Liver (tissue), 9 donors: Measurements from ENCODE around the gene MPZ. TPM values are rescaled to one million over a fixed set of nuclear protein-coding genes. Genes with fewer than 3 reads are reported as not detected.

ENCODE experiments used
- DNase-seq: peaks from one replicate; pipeline ENCODE4 v3.0.0-alpha.2; 2017; ENCODE audit warnings: low spot score
- H3K27ac ChIP-seq, 2 donors: one replicate each; pipeline ENCODE4 v1.7.0; 2013; ENCODE audit warnings: inconsistent platforms in 2 of 2, low read length in 2 of 2, control low read depth in 1 of 2, low read depth in 1 of 2, mild to moderate bottlenecking in 1 of 2
- H3K27me3 ChIP-seq, 4 donors: one replicate each; pipeline versions ENCODE4 v1.6.1 to v1.7.0; 2013; ENCODE audit warnings: low read length in 3 of 4, inconsistent platforms in 1 of 4, mild to moderate bottlenecking in 1 of 4, moderate library complexity in 1 of 4; ENCODE audit not compliant: control insufficient read depth in 4 of 4, insufficient read depth in 4 of 4
- H3K36me3 ChIP-seq, 4 donors: one replicate each; pipeline versions ENCODE4 v1.6.1 to v1.7.0; 2013; ENCODE audit warnings: low read length in 3 of 4, mild to moderate bottlenecking in 3 of 4, low read depth in 1 of 4, moderate library complexity in 1 of 4; ENCODE audit not compliant: control insufficient read depth in 4 of 4, insufficient read depth in 3 of 4
- H3K4me1 ChIP-seq, 4 donors: one replicate each; pipeline versions ENCODE4 v1.6.1 to v1.7.0; 2013; ENCODE audit warnings: low read length in 3 of 4, mild to moderate bottlenecking in 3 of 4, moderate library complexity in 1 of 4; ENCODE audit not compliant: control insufficient read depth in 4 of 4, insufficient read depth in 4 of 4
- H3K4me3 ChIP-seq, 3 donors: one replicate each; pipeline versions ENCODE4 v1.6.1 to v1.7.0; 2013; ENCODE audit warnings: low read length in 3 of 3, control low read depth in 1 of 3, low read depth in 1 of 3, mild to moderate bottlenecking in 1 of 3
- H3K9ac ChIP-seq, 2 donors: one replicate each; pipeline ENCODE4 v1.7.0; 2013; ENCODE audit warnings: low read length in 2 of 2, mild to moderate bottlenecking in 2 of 2, moderate library complexity in 2 of 2, control low read depth in 1 of 2, low read depth in 1 of 2
- H3K9me3 ChIP-seq, 4 donors: one replicate each; pipeline versions ENCODE4 v1.6.1 to v1.7.0; 2013; ENCODE audit warnings: low read length in 3 of 4; ENCODE audit not compliant: control insufficient read depth in 4 of 4
- EGR1 ChIP-seq, 2 donors: IDR thresholded peaks; 2 replicates each; pipeline ENCODE4 v1.6.1; 2016 to 2018; ENCODE audit warnings: antibody characterized with exemption in 2 of 2, low read depth in 2 of 2
- FOXA1 ChIP-seq: IDR thresholded peaks from 2 replicates; pipeline ENCODE4 v1.6.1; 2016; ENCODE audit warnings: antibody characterized with exemption
- FOXA2 ChIP-seq: IDR thresholded peaks from 2 replicates; pipeline ENCODE4 v1.6.1; 2016; ENCODE audit warnings: antibody characterized with exemption
- GABPA ChIP-seq, 2 donors: IDR thresholded peaks in 1 of 2; conservative IDR thresholded peaks in 1 of 2; 2 replicates each; pipeline ENCODE4 v1.6.1; 2016; ENCODE audit warnings: antibody characterized with exemption in 2 of 2, mild to moderate bottlenecking in 1 of 2, moderate library complexity in 1 of 2
- HNF4A ChIP-seq, 2 donors: conservative IDR thresholded peaks; 2 replicates each; pipeline ENCODE4 v1.6.1; 2016; ENCODE audit warnings: antibody characterized with exemption in 2 of 2, mild to moderate bottlenecking in 2 of 2
- HNF4G ChIP-seq: IDR thresholded peaks from 2 replicates; pipeline ENCODE4 v1.6.1; 2016; ENCODE audit warnings: antibody characterized with exemption
- NR2F2 ChIP-seq: IDR thresholded peaks from 2 replicates; pipeline ENCODE4 v1.6.1; 2016; ENCODE audit warnings: antibody characterized with exemption
- RAD21 ChIP-seq, 2 donors: IDR thresholded peaks; 2 replicates each; pipeline ENCODE4 v1.6.1; 2016; ENCODE audit warnings: antibody characterized with exemption in 2 of 2, mild to moderate bottlenecking in 2 of 2
- RXRA ChIP-seq, 2 donors: IDR thresholded peaks; 2 replicates each; pipeline ENCODE4 v1.6.1; 2017 to 2018; ENCODE audit warnings: antibody characterized with exemption in 2 of 2, mild to moderate bottlenecking in 1 of 2
- TAF1 ChIP-seq: conservative IDR thresholded peaks from 2 replicates; pipeline ENCODE4 v1.6.1; 2016; ENCODE audit warnings: antibody characterized with exemption, mild to moderate bottlenecking
- YY1 ChIP-seq: IDR thresholded peaks from 2 replicates; pipeline ENCODE4 v1.6.1; 2016; ENCODE audit warnings: antibody characterized with exemption, mild to moderate bottlenecking
- WGBS: extraction: QIAGEN DNeasy Blood & Tissue Kit; methylation state at CpG from one replicate; pipeline ENCODE4 v1.1.7; 2013; 5-methylcytosine and 5-hydroxymethylcytosine counted together
- polyA plus RNA-seq, 2 donors: library from polyadenylated mRNA; stranded (reverse) in 1 of 2; unstranded in 1 of 2; fragments of 200-250 nt in 1 of 2; fragments of >200 nt in 1 of 2; fragmentation: Nextera tagmentation in 1 of 2; extraction: Ambion mirVana in 1 of 2; gene quantifications; one replicate each; pipeline versions ENCODE4 v1.2.1 to v1.2.3, GENCODE V29; 2013 to 2015
- total RNA-seq, 2 donors: library from RNA; depleted of rRNA; stranded (reverse); fragments of >200 nt; gene quantifications; one replicate each; pipeline ENCODE4 v1.2.3, GENCODE V29; 2014
- TF ChIP-seq, protein P1 (sequence below): fragments of 150-350 bp; IDR thresholded peaks from 2 replicates; pipeline ENCODE4 v1.5.1; 2017; ENCODE audit warnings: improper control_type of control experiment, low read depth, low read length; ENCODE audit not compliant: missing input control
- TF ChIP-seq, protein P2 (sequence below): IDR thresholded peaks from 2 replicates; pipeline ENCODE4 v1.6.1; 2016; ENCODE audit warnings: antibody characterized with exemption
- TF ChIP-seq, protein P3 (sequence below): IDR thresholded peaks from 2 replicates; pipeline ENCODE4 v1.6.1; 2016; ENCODE audit warnings: antibody characterized with exemption
- TF ChIP-seq, protein P4 (sequence below): IDR thresholded peaks from 2 replicates; pipeline ENCODE4 v1.6.1; 2016; ENCODE audit warnings: antibody characterized with exemption, mild to moderate bottlenecking
- TF ChIP-seq, protein P5 (sequence below): IDR thresholded peaks from 2 replicates; pipeline ENCODE4 v1.6.1; 2016; ENCODE audit warnings: antibody characterized with exemption
- donor health status: healthy.
- donor health status: healthy.
- donor health status: healthy.
- donor health status: healthy.
- donor health status: healthy.

MPZ gene
- total RNA-seq (1 to 10 TPM in 1 of 2 donors, under 1 TPM in 1; 0.37 to 1.0 TPM), polyA plus RNA-seq (1 to 10 TPM in 1 of 2 donors, under 1 TPM in 1; 0.97 to 7.4 TPM)

DNA sequence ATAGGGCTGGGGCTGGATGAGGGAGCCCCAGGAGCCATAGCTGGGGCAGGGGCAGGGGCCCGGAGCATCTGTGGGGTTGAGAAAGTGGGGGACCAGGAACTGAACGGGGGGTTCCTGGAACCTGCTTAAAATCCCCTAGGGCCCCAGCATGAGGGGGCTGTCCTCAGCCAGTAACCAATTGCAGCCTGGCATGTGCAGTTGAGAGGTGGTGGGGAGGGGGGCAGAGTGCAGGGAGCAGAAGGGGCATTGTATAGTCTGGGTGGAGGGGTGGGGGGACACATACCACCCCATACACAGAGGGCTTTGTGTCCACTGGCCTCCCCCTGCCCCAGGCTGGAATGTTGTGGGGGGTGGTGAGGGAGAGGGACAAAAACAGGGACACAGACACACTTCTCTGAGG, at the start of gene MPZ:
Gene MPZ (minus strand): TSS at position 101 of the 400 bp plus-strand sequence. CDS start 63 bp downstream, at position 38.
- Histone ChIP-seq H3K27me3 (no peaks in the 10 kb centered on the region), H3K9me3 (no peaks in the 10 kb centered on the region), H3K4me1 (peaks cover 7 to 17% (median 13%) of the 10 kb centered on the region in 4 donors), H3K9ac (no peak within 1 kb of the TSS), H3K36me3 (no peaks in the 10 kb centered on the region), H3K4me3 (no peak within 1 kb of the TSS), H3K27ac (no peak within 1 kb of the TSS)
- TF ChIP-seq, protein P1, sequence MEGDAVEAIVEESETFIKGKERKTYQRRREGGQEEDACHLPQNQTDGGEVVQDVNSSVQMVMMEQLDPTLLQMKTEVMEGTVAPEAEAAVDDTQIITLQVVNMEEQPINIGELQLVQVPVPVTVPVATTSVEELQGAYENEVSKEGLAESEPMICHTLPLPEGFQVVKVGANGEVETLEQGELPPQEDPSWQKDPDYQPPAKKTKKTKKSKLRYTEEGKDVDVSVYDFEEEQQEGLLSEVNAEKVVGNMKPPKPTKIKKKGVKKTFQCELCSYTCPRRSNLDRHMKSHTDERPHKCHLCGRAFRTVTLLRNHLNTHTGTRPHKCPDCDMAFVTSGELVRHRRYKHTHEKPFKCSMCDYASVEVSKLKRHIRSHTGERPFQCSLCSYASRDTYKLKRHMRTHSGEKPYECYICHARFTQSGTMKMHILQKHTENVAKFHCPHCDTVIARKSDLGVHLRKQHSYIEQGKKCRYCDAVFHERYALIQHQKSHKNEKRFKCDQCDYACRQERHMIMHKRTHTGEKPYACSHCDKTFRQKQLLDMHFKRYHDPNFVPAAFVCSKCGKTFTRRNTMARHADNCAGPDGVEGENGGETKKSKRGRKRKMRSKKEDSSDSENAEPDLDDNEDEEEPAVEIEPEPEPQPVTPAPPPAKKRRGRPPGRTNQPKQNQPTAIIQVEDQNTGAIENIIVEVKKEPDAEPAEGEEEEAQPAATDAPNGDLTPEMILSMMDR, result no peak
- no peak for TF ChIP-seq NR2F2
- TF ChIP-seq, protein P2, sequence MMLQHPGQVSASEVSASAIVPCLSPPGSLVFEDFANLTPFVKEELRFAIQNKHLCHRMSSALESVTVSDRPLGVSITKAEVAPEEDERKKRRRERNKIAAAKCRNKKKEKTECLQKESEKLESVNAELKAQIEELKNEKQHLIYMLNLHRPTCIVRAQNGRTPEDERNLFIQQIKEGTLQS, result no peak
- TF ChIP-seq RAD21 (IDR thresholded peaks at IDR 0.05), result no peak
- no peak for TF ChIP-seq TAF1
- TF ChIP-seq HNF4G, result no peak
- TF ChIP-seq FOXA1, result no peak
- no peak for TF ChIP-seq GABPA (IDR thresholded peaks at IDR 0.05 in 1 of 2, conservative IDR thresholded peaks at IDR 0.05 in 1 of 2)
- 60% methylated on average over 2 of the region's 2 CpGs for WGBS
- no peak for DNase-seq

DNA sequence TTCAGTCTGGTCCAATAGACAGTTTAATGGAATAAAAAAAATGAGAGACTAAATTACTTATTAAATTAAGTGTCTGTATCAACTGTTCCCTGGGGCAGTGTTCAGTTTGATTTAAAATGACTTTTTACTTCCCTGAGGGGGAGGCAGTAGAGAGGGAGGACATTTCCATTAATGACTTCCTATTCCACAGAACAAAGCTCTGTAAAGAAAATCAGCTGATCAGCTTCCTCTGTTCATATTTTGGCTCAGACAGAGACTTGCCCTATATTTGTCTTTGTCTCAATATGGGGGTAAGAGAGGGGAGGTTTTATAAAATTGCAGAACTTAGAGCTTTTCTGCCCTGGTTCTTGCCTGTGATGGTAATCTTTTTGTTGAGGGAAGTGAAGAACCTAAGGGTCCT, 49.5 kb upstream of the MPZ start:
- Histone ChIP-seq H3K4me3 (no peak overlapping the region), H3K4me1 (no peaks in the 10 kb centered on the region), H3K9ac (no peak overlapping the region), H3K36me3 (peaks cover 5 to 14% (median 11%) of the 10 kb centered on the region in 4 donors), H3K27ac (no peak overlapping the region), H3K27me3 (no peaks in the 10 kb centered on the region), H3K9me3 (no peaks in the 10 kb centered on the region)
- TF ChIP-seq RXRA (IDR thresholded peaks at IDR 0.05) (no peak), FOXA2 (no peak), YY1 (no peak), FOXA1 (no peak), HNF4A (conservative IDR thresholded peaks at IDR 0.05) (no peak), NR2F2 (no peak), EGR1 (IDR thresholded peaks at IDR 0.05; ENCODE audit: low read depth in 2 of 2) (no peak), GABPA (IDR thresholded peaks at IDR 0.05 in 1 of 2, conservative IDR thresholded peaks at IDR 0.05 in 1 of 2) (no peak)
- TF ChIP-seq, protein P3, sequence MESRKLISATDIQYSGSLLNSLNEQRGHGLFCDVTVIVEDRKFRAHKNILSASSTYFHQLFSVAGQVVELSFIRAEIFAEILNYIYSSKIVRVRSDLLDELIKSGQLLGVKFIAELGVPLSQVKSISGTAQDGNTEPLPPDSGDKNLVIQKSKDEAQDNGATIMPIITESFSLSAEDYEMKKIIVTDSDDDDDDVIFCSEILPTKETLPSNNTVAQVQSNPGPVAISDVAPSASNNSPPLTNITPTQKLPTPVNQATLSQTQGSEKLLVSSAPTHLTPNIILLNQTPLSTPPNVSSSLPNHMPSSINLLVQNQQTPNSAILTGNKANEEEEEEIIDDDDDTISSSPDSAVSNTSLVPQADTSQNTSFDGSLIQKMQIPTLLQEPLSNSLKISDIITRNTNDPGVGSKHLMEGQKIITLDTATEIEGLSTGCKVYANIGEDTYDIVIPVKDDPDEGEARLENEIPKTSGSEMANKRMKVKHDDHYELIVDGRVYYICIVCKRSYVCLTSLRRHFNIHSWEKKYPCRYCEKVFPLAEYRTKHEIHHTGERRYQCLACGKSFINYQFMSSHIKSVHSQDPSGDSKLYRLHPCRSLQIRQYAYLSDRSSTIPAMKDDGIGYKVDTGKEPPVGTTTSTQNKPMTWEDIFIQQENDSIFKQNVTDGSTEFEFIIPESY, result no peak
- TF ChIP-seq, protein P4, sequence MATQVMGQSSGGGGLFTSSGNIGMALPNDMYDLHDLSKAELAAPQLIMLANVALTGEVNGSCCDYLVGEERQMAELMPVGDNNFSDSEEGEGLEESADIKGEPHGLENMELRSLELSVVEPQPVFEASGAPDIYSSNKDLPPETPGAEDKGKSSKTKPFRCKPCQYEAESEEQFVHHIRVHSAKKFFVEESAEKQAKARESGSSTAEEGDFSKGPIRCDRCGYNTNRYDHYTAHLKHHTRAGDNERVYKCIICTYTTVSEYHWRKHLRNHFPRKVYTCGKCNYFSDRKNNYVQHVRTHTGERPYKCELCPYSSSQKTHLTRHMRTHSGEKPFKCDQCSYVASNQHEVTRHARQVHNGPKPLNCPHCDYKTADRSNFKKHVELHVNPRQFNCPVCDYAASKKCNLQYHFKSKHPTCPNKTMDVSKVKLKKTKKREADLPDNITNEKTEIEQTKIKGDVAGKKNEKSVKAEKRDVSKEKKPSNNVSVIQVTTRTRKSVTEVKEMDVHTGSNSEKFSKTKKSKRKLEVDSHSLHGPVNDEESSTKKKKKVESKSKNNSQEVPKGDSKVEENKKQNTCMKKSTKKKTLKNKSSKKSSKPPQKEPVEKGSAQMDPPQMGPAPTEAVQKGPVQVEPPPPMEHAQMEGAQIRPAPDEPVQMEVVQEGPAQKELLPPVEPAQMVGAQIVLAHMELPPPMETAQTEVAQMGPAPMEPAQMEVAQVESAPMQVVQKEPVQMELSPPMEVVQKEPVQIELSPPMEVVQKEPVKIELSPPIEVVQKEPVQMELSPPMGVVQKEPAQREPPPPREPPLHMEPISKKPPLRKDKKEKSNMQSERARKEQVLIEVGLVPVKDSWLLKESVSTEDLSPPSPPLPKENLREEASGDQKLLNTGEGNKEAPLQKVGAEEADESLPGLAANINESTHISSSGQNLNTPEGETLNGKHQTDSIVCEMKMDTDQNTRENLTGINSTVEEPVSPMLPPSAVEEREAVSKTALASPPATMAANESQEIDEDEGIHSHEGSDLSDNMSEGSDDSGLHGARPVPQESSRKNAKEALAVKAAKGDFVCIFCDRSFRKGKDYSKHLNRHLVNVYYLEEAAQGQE, result no peak
- TF ChIP-seq, protein P1, result no peak
- TF ChIP-seq, protein P5, sequence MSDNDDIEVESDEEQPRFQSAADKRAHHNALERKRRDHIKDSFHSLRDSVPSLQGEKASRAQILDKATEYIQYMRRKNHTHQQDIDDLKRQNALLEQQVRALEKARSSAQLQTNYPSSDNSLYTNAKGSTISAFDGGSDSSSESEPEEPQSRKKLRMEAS, result no peak
- TF ChIP-seq, protein P2, result no peak
- no peak for DNase-seq
